Left lung (tissue), 10 donors: Measurements from ENCODE around the gene SULT1E1. TPM values are rescaled to one million over a fixed set of nuclear protein-coding genes. Genes with fewer than 3 reads are reported as not detected.

Source experiments
- ATAC-seq: fragments of 200-7000 bp; cut with Tn5 transposase; one replicate; pipeline ENCODE4 v1.9.1; 2020; ENCODE audit warnings: moderate library complexity
- DNase-seq, 4 donors: peaks; one replicate each; pipeline ENCODE4 v3.0.0-alpha.2; 2013 to 2020
- H3K27ac ChIP-seq, 2 donors: fragments of 200-600 bp; sonication (generic) in 1 of 2; one replicate each; pipeline versions ENCODE4 v1.5.0 to v1.8.0; 2020 to 2021
- H3K27me3 ChIP-seq, 2 donors: fragments of 200-600 bp; sonication (generic) in 1 of 2; one replicate each; pipeline versions ENCODE4 v1.5.0 to v1.8.0; 2020 to 2021
- H3K36me3 ChIP-seq, 2 donors: fragments of 200-600 bp; sonication (generic) in 1 of 2; one replicate each; pipeline versions ENCODE4 v1.5.0 to v1.8.0; 2020 to 2021
- H3K4me1 ChIP-seq, 2 donors: fragments of 200-600 bp; one replicate each; pipeline ENCODE4 v1.8.0; 2021
- H3K4me3 ChIP-seq, 2 donors: fragments of 200-600 bp; sonication (generic) in 1 of 2; one replicate each; pipeline versions ENCODE4 v1.5.0 to v1.8.0; 2020 to 2021; ENCODE audit warnings: mild to moderate bottlenecking in 1 of 2
- H3K9me3 ChIP-seq, 2 donors: fragments of 200-600 bp; sonication (generic) in 1 of 2; one replicate each; pipeline versions ENCODE4 v1.5.0 to v1.8.0; 2020 to 2021
- intact Hi-C, 2 donors: fragments of 100-400 bp; cut with DNase I; formaldehyde crosslinking; loops; one replicate each; pipeline versions ENCODE4 v1.11.2 to v1.14.2; 2022
- polyA plus RNA-seq, 6 donors: library from polyadenylated mRNA; unstranded; fragments of 120-200 nt; gene quantifications; one replicate each; pipeline ENCODE4 v1.2.1, GENCODE V29; 2013; ENCODE audit not compliant: insufficient read length in 6 of 6
- total RNA-seq, 2 donors: library from RNA; stranded (reverse); fragmentation: NEBNext Ultra II Directional; extraction: Animal tissue kit (Norgen Biotek cat#: 25700); gene quantifications; one replicate each; pipeline ENCODE4 v1.2.1, GENCODE V29; 2021
- TF ChIP-seq, protein P1 (sequence below), 2 donors: fragments of 200-600 bp; sonication (generic) in 1 of 2; IDR thresholded peaks; one replicate each; pipeline versions ENCODE4 v1.5.0 to v1.8.0; 2021; ENCODE audit warnings: antibody characterized with exemption in 2 of 2
- donor health status: DM: no; HTN: yes; CAD: no.
- donor health status: DM: no; HTN: no; CAD: no.

Gene SULT1E1
- total and polyA plus RNA-seq, 8 donors = 7.7 to 311 (median 192) TPM

- Histone ChIP-seq H3K27ac (no peak overlapping the region), H3K4me1 (no peaks in the 10 kb centered on the region), H3K4me3 (no peak overlapping the region), H3K36me3 (no peaks in the 10 kb centered on the region), H3K27me3 (no peaks in the 10 kb centered on the region), H3K9me3 (no peaks in the 10 kb centered on the region)
- DNase-seq = no peak
- ATAC-seq = no peak
- intact Hi-C loops = no loop called here
- TF ChIP-seq, protein P1, sequence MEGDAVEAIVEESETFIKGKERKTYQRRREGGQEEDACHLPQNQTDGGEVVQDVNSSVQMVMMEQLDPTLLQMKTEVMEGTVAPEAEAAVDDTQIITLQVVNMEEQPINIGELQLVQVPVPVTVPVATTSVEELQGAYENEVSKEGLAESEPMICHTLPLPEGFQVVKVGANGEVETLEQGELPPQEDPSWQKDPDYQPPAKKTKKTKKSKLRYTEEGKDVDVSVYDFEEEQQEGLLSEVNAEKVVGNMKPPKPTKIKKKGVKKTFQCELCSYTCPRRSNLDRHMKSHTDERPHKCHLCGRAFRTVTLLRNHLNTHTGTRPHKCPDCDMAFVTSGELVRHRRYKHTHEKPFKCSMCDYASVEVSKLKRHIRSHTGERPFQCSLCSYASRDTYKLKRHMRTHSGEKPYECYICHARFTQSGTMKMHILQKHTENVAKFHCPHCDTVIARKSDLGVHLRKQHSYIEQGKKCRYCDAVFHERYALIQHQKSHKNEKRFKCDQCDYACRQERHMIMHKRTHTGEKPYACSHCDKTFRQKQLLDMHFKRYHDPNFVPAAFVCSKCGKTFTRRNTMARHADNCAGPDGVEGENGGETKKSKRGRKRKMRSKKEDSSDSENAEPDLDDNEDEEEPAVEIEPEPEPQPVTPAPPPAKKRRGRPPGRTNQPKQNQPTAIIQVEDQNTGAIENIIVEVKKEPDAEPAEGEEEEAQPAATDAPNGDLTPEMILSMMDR (IDR thresholded peaks at IDR 0.05) = no peak
These were observed 16.6 kb downstream of the SULT1E1 start for GRCh38 chr4:69843301-69843700.

- DNase-seq (peak in 1 of 4 donors; percentile 71), ATAC-seq (no peak)
- TF ChIP-seq, protein P1 (IDR thresholded peaks at IDR 0.05) = no peak
- intact Hi-C loops = no loop called here
- H3K9me3 ChIP-seq = no peaks in the 10 kb centered on the region
- H3K4me3 ChIP-seq = no peak overlapping the region
- H3K27me3 ChIP-seq = no peaks in the 10 kb centered on the region
- no peaks in the 10 kb centered on the region for H3K36me3 ChIP-seq
- H3K27ac ChIP-seq = no peak overlapping the region
- H3K4me1 ChIP-seq = no peaks in the 10 kb centered on the region
These were observed 21.0 kb downstream of the SULT1E1 start for GRCh38 chr4:69838977-69839376.

- peaks cover 0 to 14% of the 10 kb centered on the region in 2 donors for H3K4me1 ChIP-seq
- DNase-seq (no peak), ATAC-seq (no peak)
- intact Hi-C loops = no loop called here
- no peak overlapping the region for H3K4me3 ChIP-seq
- TF ChIP-seq, protein P1 (IDR thresholded peaks at IDR 0.05) = no peak
- no peak overlapping the region for H3K27ac ChIP-seq
- H3K36me3 ChIP-seq = no peaks in the 10 kb centered on the region
- no peaks in the 10 kb centered on the region for H3K9me3 ChIP-seq
- no peaks in the 10 kb centered on the region for H3K27me3 ChIP-seq
These were observed 23.7 kb downstream of the SULT1E1 start for GRCh38 chr4:69836287-69836686.

DNA sequence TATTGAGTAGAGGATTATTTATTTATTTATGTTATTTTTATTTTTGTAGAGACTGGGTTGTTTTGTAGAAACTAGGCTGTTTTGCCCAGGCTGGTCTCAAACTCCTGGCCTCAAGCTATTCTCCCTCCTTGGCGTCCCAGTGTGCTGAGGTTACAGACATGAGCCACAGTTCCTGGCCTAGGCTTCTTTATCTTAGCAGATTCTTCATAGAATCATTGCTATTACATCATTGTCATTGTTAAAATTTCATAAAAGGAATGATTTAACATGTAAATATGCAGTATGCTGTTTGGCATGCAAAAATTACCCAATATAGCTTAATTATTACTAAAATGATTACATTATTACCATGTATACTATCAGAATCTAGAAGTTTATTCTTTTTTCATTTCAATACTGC is 24.2 kb downstream of the SULT1E1 start:
- no peaks in the 10 kb centered on the region for H3K9me3 ChIP-seq
- H3K36me3 ChIP-seq = no peaks in the 10 kb centered on the region
- no peak overlapping the region for H3K4me3 ChIP-seq
- intact Hi-C loops = no loop called here
- DNase-seq (no peak), ATAC-seq (no peak)
- no peaks in the 10 kb centered on the region for H3K27me3 ChIP-seq
- H3K4me1 ChIP-seq = peaks cover 0 to 19% of the 10 kb centered on the region in 2 donors
- no peak overlapping the region for H3K27ac ChIP-seq
- TF ChIP-seq, protein P1 (IDR thresholded peaks at IDR 0.05) = no peak

DNA sequence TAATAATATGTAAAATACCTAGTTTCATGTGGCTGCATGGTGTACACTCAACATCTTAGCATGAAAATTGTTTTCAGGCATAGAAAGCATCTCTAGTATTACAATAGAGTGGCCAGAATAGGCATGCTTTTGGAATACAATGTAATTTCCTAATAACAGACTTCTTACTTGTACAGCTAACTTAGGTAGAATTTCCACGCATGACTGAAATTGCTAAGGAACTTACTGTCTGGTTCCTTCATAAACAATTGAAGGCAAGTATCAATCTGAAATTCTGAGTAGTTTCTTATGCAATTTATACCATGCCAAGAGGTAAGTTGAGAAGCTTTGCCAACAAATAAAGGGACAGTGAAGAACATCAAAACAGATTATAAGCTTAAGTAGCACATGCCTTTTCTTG is 26.7 kb downstream of the SULT1E1 start:
- no peaks in the 10 kb centered on the region for H3K36me3 ChIP-seq
- no peaks in the 10 kb centered on the region for H3K9me3 ChIP-seq
- no peak for DNase-seq
- ATAC-seq = no peak
- H3K4me1 ChIP-seq = peaks cover 0 to 22% of the 10 kb centered on the region in 2 donors
- TF ChIP-seq, protein P1 (IDR thresholded peaks at IDR 0.05) = no peak
- H3K4me3 ChIP-seq = no peak overlapping the region
- intact Hi-C loops = no loop called here
- no peak overlapping the region for H3K27ac ChIP-seq
- no peaks in the 10 kb centered on the region for H3K27me3 ChIP-seq
